Anterior cingulate cortex (tissue), 58 donors: ENCODE data around the gene ADRA2C.

ENCODE experiments used
- DNase-seq, 58 donors: peaks; one replicate each; lab custom pipeline; 2025; lab: John Stamatoyannopoulos, UW

Gene ADRA2C

DNA sequence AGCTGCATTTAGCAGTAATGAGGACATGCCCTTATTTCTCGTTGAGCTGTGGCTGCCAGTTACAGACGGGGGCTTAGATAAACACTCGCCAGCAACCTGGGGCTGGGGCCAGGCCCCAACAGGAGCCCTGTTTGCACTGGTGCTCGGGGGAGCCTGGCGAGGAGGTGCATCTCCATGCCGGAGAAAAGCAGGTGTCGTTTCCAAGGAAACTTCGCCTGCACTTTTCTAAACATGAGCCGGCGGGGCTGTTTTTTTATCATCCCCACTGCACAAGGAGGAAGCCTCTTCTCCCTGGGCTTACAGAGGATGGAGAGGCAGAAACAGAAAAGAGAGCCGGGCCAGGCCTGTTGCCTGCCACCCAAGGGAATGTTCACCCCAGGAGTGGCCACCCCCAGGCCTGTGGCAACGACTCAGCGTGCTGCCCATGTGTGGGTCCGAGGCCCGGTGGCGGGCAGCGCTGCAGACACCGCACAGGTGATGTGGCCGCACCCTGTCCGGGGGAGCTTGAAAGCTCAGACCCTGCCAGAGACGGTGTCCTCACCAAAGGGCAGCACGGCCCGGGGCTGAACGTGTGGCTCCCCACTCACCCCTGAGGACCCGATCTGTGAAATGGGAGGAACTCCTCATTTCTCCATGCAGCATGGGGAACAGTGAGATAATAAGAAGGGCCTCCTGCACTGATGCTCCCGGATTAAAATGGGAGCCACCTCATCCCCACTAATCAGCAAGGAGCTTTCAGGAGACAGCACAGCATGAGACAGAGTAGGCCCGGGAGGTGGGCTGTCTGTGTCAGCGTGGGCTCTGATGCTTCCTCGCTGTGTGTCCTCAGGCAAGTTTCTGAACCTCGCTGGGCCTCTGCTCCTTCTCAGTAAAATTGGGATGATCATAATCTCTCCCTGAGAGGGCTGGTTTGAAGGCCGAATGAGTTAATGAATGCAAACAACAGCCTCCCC lies 33.8 kb upstream of the ADRA2C start:
- DNase-seq = no peak

- no peak for DNase-seq
Observed at GRCh38 chr4:3733195-3733594, 33.0 kb upstream of the ADRA2C start.

GRCh38 chr4:3735196-3735595 lies 31.0 kb upstream of the ADRA2C start:
- no peak for DNase-seq

- no peak for DNase-seq
Observed at GRCh38 chr4:3736290-3736689, 29.9 kb upstream of the ADRA2C start.

- no peak for DNase-seq
Observed at GRCh38 chr4:3736806-3737205, 29.4 kb upstream of the ADRA2C start.

DNA sequence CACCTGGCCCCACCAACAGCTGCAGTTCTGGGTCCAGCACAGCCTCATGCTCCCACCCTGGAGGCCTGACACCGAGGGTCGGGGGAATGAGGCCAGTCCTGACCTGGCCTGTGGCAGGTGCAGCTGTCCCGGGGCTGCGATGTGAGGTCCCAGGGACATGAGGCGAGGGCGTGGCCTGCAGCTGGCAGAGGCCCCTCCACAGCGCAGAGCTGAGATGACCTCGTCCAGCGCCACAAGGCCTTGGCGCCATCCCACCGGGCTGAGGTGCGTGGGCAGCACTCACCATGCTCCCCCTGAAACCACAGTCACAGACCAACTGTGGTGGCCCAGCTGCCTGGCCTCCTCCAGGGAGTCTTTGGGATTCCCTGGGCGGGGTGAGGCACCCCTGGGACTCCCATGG lies 26.6 kb upstream of the ADRA2C start:
- no peak for DNase-seq

DNA sequence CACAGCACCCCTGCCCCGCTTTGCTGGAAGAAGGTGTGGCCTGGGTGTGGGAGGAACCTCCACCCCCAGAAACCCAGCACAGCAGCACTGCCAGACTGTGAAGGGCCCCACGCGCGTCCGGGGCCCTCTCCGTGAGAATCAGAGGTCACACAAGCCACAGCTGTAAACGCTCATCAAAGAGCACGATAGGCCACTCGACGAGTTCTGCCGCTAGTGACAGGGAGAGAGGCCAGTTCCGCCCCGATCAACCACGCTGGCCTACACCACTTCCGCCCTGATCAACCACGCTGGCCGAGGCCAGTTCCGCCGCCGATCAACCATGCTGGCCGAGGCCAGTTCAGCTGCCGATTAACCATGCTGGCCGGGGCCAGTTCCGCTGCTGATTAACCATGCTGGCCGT lies 25.9 kb upstream of the ADRA2C start:
- no peak for DNase-seq

GRCh38 chr4:3741217-3742011 lies 24.8 kb upstream of the ADRA2C start:
- no peak for DNase-seq

DNA sequence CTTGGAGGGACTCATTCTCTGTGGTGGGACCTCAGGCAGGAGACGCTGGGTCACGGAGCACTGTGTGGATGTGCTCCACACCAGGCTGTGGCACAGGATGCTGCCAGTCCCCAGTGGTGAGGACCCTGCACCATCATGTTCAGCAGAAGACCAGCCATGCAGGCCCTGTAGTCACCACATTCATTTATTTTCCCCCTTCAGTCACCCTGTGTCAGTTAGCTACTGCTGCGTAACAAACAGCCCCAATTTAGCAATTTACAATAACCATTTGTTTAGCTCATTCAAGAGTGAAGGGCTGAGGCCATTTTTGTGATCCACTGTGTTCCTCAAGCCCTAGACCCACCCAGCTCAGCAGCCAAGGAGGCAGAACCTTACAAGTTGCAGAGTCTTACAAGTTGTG lies 23.6 kb upstream of the ADRA2C start:
- no peak for DNase-seq

GRCh38 chr4:3744232-3744631 lies 22.0 kb upstream of the ADRA2C start:
- DNase-seq = no peak

DNA sequence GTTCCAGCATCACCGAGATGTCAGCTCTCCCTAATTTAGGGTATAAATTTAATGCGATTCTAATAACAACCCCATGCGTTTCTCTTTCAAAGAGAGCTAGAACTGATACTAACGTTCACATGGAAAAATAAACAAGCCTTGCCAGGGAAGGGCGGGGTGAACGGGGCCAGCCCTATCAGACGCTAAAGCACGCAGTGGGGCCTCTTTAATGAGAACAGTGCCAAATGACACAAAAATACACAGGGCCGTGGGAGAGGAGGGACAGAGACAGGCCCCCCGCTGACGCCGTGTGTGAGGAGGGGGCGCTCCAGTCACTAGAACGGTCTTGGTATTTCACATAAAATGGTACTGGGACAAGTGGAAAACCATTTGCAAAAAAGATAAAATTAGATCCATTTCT lies 21.3 kb upstream of the ADRA2C start:
- no peak for DNase-seq

DNA sequence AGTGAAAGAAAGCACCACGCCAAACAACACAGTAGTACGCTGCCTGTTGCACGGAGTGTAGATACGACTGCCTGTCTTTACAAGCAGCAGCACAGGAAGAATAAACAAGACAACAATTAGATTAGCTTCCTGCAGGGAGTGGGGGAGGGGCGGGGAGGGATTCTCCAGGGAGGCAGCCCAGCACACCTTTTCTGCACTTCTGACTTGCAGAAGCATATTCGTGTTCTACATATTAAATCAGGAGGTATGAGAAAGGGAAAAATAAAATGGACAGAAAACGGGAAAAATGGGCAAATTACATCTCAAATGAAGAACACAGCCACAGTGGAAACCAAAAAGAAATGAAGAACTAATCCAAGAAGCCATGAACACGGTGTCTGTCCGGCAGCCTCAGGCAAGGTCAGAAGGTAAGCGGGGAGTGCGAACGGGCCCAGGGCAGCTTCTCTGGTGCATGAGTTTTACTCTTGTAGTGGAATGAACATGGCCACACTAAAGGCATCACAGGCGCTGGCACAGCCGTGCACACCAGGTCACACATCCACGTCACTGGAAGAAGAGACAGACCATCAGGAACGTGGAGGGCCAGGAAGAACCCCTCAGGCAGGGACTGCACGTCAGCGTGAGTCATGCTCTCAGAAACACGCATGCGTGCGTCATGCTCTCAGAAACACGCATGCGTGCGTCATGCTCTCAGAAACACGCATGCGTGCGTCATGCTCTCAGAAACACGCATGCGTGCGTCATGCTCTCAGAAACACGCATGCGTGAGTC lies 20.1 kb upstream of the ADRA2C start:
- DNase-seq = no peak

DNA sequence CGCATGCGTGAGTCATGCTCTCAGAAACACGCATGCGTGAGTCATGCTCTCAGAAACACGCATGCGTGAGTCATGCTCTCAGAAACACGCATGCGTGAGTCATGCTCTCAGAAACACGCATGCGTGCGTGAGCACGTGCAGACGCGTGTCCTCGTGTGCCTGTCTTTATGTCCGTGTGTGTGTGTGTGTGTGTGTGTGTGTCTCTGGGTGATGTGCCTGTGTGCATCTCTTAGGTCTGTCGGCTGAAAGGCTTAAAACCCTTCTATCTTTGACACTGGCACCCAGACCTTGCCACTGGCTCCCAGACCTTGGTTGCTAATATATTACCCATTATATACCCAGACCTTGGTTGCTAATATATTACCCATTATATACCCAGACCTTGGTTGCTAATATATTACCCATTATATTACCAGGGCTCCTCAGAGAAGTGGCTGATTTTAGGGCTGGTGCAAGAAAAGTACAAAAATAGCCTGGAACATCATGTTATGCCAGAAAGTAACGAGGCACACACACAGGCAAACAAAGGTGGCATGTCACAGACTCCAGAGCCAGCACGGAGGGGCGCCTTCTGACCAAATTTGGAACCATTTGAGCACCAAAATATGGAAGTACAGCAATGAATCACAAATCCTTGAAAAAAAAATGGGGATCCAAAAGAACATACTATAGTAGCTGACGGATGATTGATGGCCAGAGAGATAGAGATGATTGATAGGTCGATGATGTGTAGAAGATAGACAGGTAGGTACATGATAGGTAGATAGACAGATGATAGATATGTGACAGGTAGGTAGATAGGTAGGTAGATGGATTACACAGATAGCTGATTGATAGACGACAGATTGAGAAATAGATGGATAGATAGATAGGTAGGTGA lies 19.2 kb upstream of the ADRA2C start:
- no peak for DNase-seq

GRCh38 chr4:3747581-3747904 lies 18.6 kb upstream of the ADRA2C start:
- DNase-seq = no peak

DNA sequence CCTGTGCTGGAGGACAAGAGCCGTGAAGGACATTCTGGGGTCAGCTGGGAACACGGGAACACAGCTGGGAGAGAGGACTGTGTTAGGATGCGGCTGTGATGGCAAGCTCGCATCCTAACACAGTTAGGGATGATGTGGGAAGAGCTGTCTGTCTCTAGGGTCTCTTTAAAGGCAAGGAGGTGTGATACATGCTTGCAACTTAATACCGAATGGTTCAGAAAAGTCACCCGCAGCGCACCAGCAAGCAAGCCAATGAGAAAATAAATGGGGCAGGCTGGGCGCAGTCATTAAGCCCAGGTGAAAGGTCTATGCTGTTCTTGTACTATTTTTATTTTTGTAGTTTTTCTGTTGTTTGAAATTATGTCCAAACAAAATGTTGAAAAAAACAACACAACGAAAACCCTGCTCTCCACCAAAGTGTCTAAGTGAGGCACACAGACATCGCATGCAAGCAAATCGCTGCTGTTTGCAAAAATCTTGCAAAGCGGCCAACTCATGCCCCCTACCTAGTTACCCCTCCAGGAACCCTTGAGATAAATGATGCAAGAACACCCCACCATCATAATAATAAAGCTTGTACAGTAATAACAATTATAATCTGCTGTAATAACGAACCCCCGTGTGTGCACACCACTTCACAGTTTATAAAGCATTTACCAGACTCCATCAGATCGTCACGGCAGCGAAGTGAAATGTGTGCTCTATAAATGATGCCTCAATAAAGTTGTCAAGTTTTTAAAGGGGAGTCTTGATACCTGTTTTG lies 17.9 kb upstream of the ADRA2C start:
- DNase-seq = no peak

DNA sequence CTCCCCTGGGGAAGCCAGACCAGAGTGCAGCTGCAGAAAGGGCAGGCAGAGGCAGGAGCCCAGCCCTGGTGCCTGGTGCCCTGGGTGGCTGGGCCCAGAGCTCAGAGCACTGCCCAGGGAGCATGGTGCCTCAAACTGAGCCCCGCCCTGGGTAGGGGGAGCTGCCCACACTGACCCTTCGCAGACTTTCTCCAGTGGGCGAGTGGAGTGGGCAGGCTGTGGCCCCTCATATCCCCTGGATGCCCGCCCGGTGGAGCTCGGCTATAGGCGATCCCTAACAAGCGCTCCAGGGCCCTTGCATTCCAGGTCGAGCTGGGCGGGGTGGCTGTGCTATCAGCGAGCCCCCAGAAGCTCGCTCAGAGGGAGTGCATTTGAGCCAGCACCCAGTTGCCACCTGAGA lies 17.1 kb upstream of the ADRA2C start:
- no peak for DNase-seq

DNA sequence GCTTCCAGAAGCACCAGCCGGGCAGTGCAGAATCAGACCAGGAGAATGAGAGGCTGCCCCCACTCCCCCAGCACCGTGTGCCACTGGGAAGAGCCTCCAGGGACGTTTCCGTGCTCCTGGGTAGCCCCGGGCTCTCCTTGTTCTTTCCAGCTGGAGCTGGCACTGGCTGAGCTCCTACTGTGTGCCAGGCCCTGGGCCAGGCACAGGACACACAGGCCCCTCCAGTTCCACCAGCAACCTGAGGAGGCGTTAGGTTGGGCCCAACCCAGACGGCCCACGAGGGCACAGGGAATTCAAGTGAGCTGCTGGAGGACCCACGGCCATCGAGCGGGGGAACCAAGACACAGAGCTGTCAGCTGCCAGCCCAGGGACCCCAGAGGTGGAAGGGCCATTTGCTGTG lies 15.9 kb upstream of the ADRA2C start:
- DNase-seq = no peak

DNA sequence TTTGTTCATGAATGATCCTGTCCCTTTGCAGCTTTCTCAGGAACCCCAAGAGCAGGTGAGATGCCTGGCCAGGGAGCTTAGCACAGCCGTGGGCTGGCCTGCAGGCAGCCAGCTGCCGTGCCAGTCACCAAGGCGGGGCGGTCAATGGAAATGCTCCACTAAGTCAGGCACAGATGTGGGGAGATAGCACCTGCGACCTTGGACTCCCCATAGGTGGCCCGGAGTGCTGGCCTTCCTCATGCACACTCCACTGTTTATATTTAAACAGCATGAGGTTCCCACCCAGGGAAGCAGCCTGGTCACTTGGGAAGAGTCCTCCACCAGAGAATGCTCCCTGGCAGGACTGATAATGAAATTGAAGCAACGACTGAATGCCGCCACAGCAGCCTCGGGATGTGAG lies 14.2 kb upstream of the ADRA2C start:
- no peak for DNase-seq

- no peak for DNase-seq
Observed at GRCh38 chr4:3753726-3754412, 12.3 kb upstream of the ADRA2C start.
